CD14-positive monocyte (primary cell): Measurements from ENCODE around the gene RIPK3. TPM values are rescaled to one million over a fixed set of nuclear protein-coding genes. Genes with fewer than 3 reads are reported as not detected.
A peak's percentile ranks its signal among the peaks of the same experiment; 100 is the strongest.

Source experiments
- DNase-seq, 3 donors: peaks; one replicate each; pipeline ENCODE4 v3.0.0-alpha.2; 2011 to 2022
- H2AFZ ChIP-seq: 2 replicates; pipeline ENCODE4 v1.6.0; 2012; ENCODE audit warnings: mild to moderate bottlenecking, low read depth, low read length, inconsistent platforms; ENCODE audit not compliant: insufficient read depth, poor library complexity, severe bottlenecking
- H3K27ac ChIP-seq, 2 donors: 1 replicate in 1 of 2; 2 replicates in 1 of 2; pipeline ENCODE4 v1.5.1; 2012 to 2013; ENCODE audit warnings: low read length in 2 of 2, control low read depth in 1 of 2, inconsistent platforms in 1 of 2, low read depth in 1 of 2, mild to moderate bottlenecking in 1 of 2
- H3K27me3 ChIP-seq, 2 donors: one replicate each; pipeline versions ENCODE4 v1.6.0 to v1.6.1; 2011 to 2013; ENCODE audit warnings: low read length in 2 of 2; ENCODE audit not compliant: control insufficient read depth in 2 of 2, insufficient read depth in 2 of 2
- H3K36me3 ChIP-seq, 2 donors: replicated peaks in 1 of 2; 1 replicate in 1 of 2; 2 replicates in 1 of 2; pipeline versions ENCODE4 v1.5.1 to v1.6.1; 2012 to 2013; ENCODE audit warnings: low read length in 2 of 2, control low read depth in 1 of 2, inconsistent platforms in 1 of 2, mild to moderate bottlenecking in 1 of 2; ENCODE audit not compliant: insufficient read depth in 2 of 2, control insufficient read depth in 1 of 2
- H3K4me1 ChIP-seq, 2 donors: 1 replicate in 1 of 2; 2 replicates in 1 of 2; pipeline versions ENCODE4 v1.5.1 to v1.6.1; 2012 to 2013; ENCODE audit warnings: low read length in 2 of 2, control low read depth in 1 of 2, inconsistent platforms in 1 of 2, mild to moderate bottlenecking in 1 of 2, moderate library complexity in 1 of 2; ENCODE audit not compliant: insufficient read depth in 2 of 2, control insufficient read depth in 1 of 2
- H3K4me2 ChIP-seq: replicated peaks from 2 replicates; pipeline ENCODE3; 2012; ENCODE audit warnings: low read length, moderate library complexity, mild to moderate bottlenecking; ENCODE audit not compliant: poor library complexity, severe bottlenecking; ENCODE audit errors: extremely low read depth
- H3K4me3 ChIP-seq, 3 experiments: fragments of 200-600 bp in 1 of 3; sonication (generic) in 1 of 3; replicated peaks in 1 of 3; 1 replicate in 2 of 3; 2 replicates in 1 of 3; pipeline ENCODE4 v1.5.1; 2011 to 2013; ENCODE audit warnings: low read length in 3 of 3, mild to moderate bottlenecking in 3 of 3, control low read depth in 2 of 3, low read depth in 2 of 3, inconsistent platforms in 1 of 3, moderate library complexity in 1 of 3
- H3K79me2 ChIP-seq: 2 replicates; pipeline ENCODE4 v1.6.0; 2012; ENCODE audit warnings: mild to moderate bottlenecking, control low read depth, inconsistent platforms, low read length, moderate library complexity; ENCODE audit not compliant: insufficient read depth
- H3K9ac ChIP-seq: 2 replicates; pipeline ENCODE4 v1.6.0; 2017; ENCODE audit warnings: low read length, mild to moderate bottlenecking; ENCODE audit not compliant: insufficient read depth, poor library complexity, severe bottlenecking
- H3K9me3 ChIP-seq, 2 donors: replicated peaks in 1 of 2; 1 replicate in 1 of 2; 2 replicates in 1 of 2; pipeline versions ENCODE4 v1.5.1 to v1.6.1; 2012 to 2013; ENCODE audit warnings: low read length in 2 of 2, control low read depth in 1 of 2; ENCODE audit not compliant: control insufficient read depth in 1 of 2, insufficient read depth in 1 of 2
- H4K20me1 ChIP-seq: 2 replicates; pipeline ENCODE4 v1.6.0; 2012; ENCODE audit warnings: mild to moderate bottlenecking, low read length, control low read depth, moderate library complexity; ENCODE audit not compliant: insufficient read depth
- H3K27ac Mint-ChIP-seq, 7 donors: one replicate each; pipeline ENCODE4 v1.8.0; 2020; ENCODE audit warnings: mild to moderate bottlenecking in 7 of 7, mixed read lengths in 7 of 7, moderate library complexity in 6 of 7, inconsistent platforms in 2 of 7
- H3K27me3 Mint-ChIP-seq, 3 donors: one replicate each; pipeline ENCODE4 v1.8.0; 2021 to 2022; ENCODE audit warnings: low read depth in 3 of 3, mild to moderate bottlenecking in 3 of 3, mixed read lengths in 3 of 3, moderate library complexity in 3 of 3, inconsistent platforms in 1 of 3
- H3K36me3 Mint-ChIP-seq, 2 donors: one replicate each; pipeline ENCODE4 v1.8.0; 2020; ENCODE audit warnings: mixed read lengths in 2 of 2, inconsistent platforms in 1 of 2, mild to moderate bottlenecking in 1 of 2
- H3K4me1 Mint-ChIP-seq: one replicate; pipeline ENCODE4 v1.8.0; 2020; ENCODE audit warnings: mild to moderate bottlenecking, mixed read lengths
- H3K4me3 Mint-ChIP-seq, 2 donors: one replicate each; pipeline ENCODE4 v1.8.0; 2020; ENCODE audit warnings: mild to moderate bottlenecking in 2 of 2, mixed read lengths in 2 of 2, moderate library complexity in 1 of 2
- H3K9me3 Mint-ChIP-seq, 7 donors: one replicate each; pipeline ENCODE4 v1.8.0; 2020 to 2022; ENCODE audit warnings: mixed read lengths in 7 of 7, mild to moderate bottlenecking in 6 of 7, moderate library complexity in 6 of 7, inconsistent platforms in 2 of 7
- CTCF ChIP-seq: fragments of 200-600 bp; IDR thresholded peaks from one replicate; pipeline ENCODE4 v1.8.0; 2022; ENCODE audit warnings: antibody characterized with exemption, mild to moderate bottlenecking
- WGBS: methylation state at CpG from one replicate; pipeline ENCODE4 v1.1.5; 2013; ENCODE audit warnings: missing lambda C conversion rate; ENCODE audit not compliant: insufficient coverage; 5-methylcytosine and 5-hydroxymethylcytosine counted together
- intact Hi-C, 2 donors: fragments of 100-400 bp; cut with micrococcal nuclease; formaldehyde crosslinking; loops; one replicate each; pipeline versions ENCODE4 v1.15.0 to v1.15.1; 2023
- polyA plus RNA-seq, 3 donors: library from polyadenylated mRNA; depleted of rRNA in 1 of 3; unstranded in 2 of 3; stranded (reverse) in 1 of 3; fragments of 300-500 nt in 2 of 3; fragments of >200 nt in 1 of 3; fragmentation: Illumina TruSeq in 2 of 3; gene quantifications; 1 replicate in 2 of 3; 2 replicates in 1 of 3; pipeline ENCODE4 v1.2.3, GENCODE V29; 2012 to 2021

RIPK3 gene
- polyA plus RNA-seq, 3 donors = 11.7 to 69.6 (median 11.8) TPM

GRCh38 chr14:24365600-24366412 lies 26.0 kb upstream of the RIPK3 start:
- Histone ChIP-seq H3K4me1 (peaks cover 29 to 32% of the 10 kb centered on the region in 2 donors), H3K27ac (no peak overlapping the region), H2AFZ (no peak overlapping the region), H4K20me1 (no peaks in the 10 kb centered on the region), H3K4me2 (peak overlapping the region; percentile 70), H3K9me3 (peaks cover 0 to 18% of the 10 kb centered on the region in 2 donors), H3K9ac (no peak overlapping the region), H3K4me3 (peak overlapping the region in 1 of 3 experiments; percentile 65), H3K79me2 (no peaks in the 10 kb centered on the region), H3K27me3 (peaks cover 41 to 54% of the 10 kb centered on the region in 2 donors), H3K36me3 (no peaks in the 10 kb centered on the region)
- peak; percentile 76 for TF ChIP-seq CTCF
- Mint-ChIP-seq H3K27me3 (peaks cover 47 to 60% (median 52%) of the 10 kb centered on the region in 3 donors), H3K4me1 (peaks cover 36% of the 10 kb centered on the region), H3K36me3 (peaks cover 3 to 21% of the 10 kb centered on the region in 2 donors), H3K27ac (peak overlapping the region in 1 of 7 donors; percentile 36), H3K9me3 (peaks cover 0 to 22% (median 10%) of the 10 kb centered on the region in 7 donors), H3K4me3 (peak overlapping the region; percentile 71 to 89)
- 10% methylated on average over 17 of the region's 28 CpGs for WGBS
- intact Hi-C loops = no loop called here
- DNase-seq = peak; percentile 59 to 75 (median 72)

- no CpG with 5 or more reads among the region's 1 CpG for WGBS
- Histone ChIP-seq H3K4me3 (no peak overlapping the region), H3K9me3 (peaks cover 0 to 18% of the 10 kb centered on the region in 2 donors), H3K27me3 (peaks cover 41 to 50% of the 10 kb centered on the region in 2 donors), H3K79me2 (no peaks in the 10 kb centered on the region), H3K9ac (no peak overlapping the region), H4K20me1 (no peaks in the 10 kb centered on the region), H3K4me2 (no peak overlapping the region), H2AFZ (no peak overlapping the region), H3K27ac (no peak overlapping the region), H3K4me1 (peaks cover 29 to 32% of the 10 kb centered on the region in 2 donors), H3K36me3 (no peaks in the 10 kb centered on the region)
- peaks cover 0 to 22% (median 10%) of the 10 kb centered on the region in 7 donors for H3K9me3 Mint-ChIP-seq
- H3K27me3 Mint-ChIP-seq = peaks cover 43 to 52% (median 50%) of the 10 kb centered on the region in 3 donors
- H3K4me1 Mint-ChIP-seq = peaks cover 36% of the 10 kb centered on the region
- H3K27ac Mint-ChIP-seq = no peak overlapping the region
- TF ChIP-seq CTCF = no peak
- H3K36me3 Mint-ChIP-seq = peaks cover 3 to 21% of the 10 kb centered on the region in 2 donors
- peak overlapping the region in 1 of 2 donors; percentile 89 for H3K4me3 Mint-ChIP-seq
- intact Hi-C loops = no loop called here
- DNase-seq = no peak
Measured at GRCh38 chr14:24364841-24365240, 25.1 kb upstream of the RIPK3 start.
